ENCODE results near the gene KLC1.

Gene KLC1

GRCh38 chr14:103659631-103660030, 30.6 kb downstream of the KLC1 start:
- DNase-seq (ENCODE audit: low read depth): no peak

- no peak for DNase-seq (ENCODE audit: low read depth)
These were observed 33.0 kb downstream of the KLC1 start for GRCh38 chr14:103662029-103662428.

- DNase-seq (ENCODE audit: low read depth): no peak
These were observed 33.6 kb downstream of the KLC1 start for GRCh38 chr14:103662591-103662990.

GRCh38 chr14:103663506-103663905, 34.5 kb downstream of the KLC1 start:
- no peak for DNase-seq (ENCODE audit: low read depth)

- no peak for DNase-seq (ENCODE audit: low read depth)
These were observed 38.7 kb downstream of the KLC1 start for GRCh38 chr14:103667671-103668070.

- DNase-seq (ENCODE audit: low read depth): no peak
These were observed 39.1 kb downstream of the KLC1 start for GRCh38 chr14:103668117-103668516.

- DNase-seq (ENCODE audit: low read depth): no peak
These were observed 40.4 kb downstream of the KLC1 start for GRCh38 chr14:103669370-103669769.

- no peak for DNase-seq (ENCODE audit: low read depth)
These were observed 42.9 kb downstream of the KLC1 start for GRCh38 chr14:103671911-103672310.

GRCh38 chr14:103675957-103676356, 46.9 kb downstream of the KLC1 start:
- DNase-seq (ENCODE audit: low read depth): no peak

- DNase-seq (ENCODE audit: low read depth): no peak
These were observed 48.1 kb downstream of the KLC1 start for GRCh38 chr14:103676881-103677675.

GRCh38 chr14:103679351-103679750, 50.3 kb downstream of the KLC1 start:
- no peak for DNase-seq (ENCODE audit: low read depth)

GRCh38 chr14:103680491-103681231, 51.6 kb downstream of the KLC1 start:
- no peak for DNase-seq (ENCODE audit: low read depth)

GRCh38 chr14:103683139-103683538, 54.1 kb downstream of the KLC1 start:
- no peak for DNase-seq (ENCODE audit: low read depth)

GRCh38 chr14:103684471-103684870, 55.5 kb downstream of the KLC1 start:
- no peak for DNase-seq (ENCODE audit: low read depth)

GRCh38 chr14:103684871-103685270, 55.9 kb downstream of the KLC1 start:
- DNase-seq (ENCODE audit: low read depth): no peak

- DNase-seq (ENCODE audit: low read depth): no peak
These were observed 56.5 kb downstream of the KLC1 start for GRCh38 chr14:103685276-103686211.

- no peak for DNase-seq (ENCODE audit: low read depth)
These were observed 57.9 kb downstream of the KLC1 start for GRCh38 chr14:103686831-103687485.

GRCh38 chr14:103687712-103688111, 58.7 kb downstream of the KLC1 start:
- DNase-seq (ENCODE audit: low read depth): no peak

GRCh38 chr14:103688441-103688840, 59.4 kb downstream of the KLC1 start:
- no peak for DNase-seq (ENCODE audit: low read depth)

- no peak for DNase-seq (ENCODE audit: low read depth)
These were observed 60.2 kb downstream of the KLC1 start for GRCh38 chr14:103688906-103689902.

- DNase-seq (ENCODE audit: low read depth): no peak
These were observed 61.3 kb downstream of the KLC1 start for GRCh38 chr14:103690332-103690731.

Data from HS-27A (cell line).